ENCODE data around the gene KITLG. TPM values are rescaled to one million over a fixed set of nuclear protein-coding genes. Genes with fewer than 3 reads are reported as not detected.

KITLG gene
- total and polyA plus RNA-seq, 4 donors: 15.4 to 34.3 (median 20.2) TPM

GRCh38 chr12:88615490-88615889 lies 35.2 kb upstream of the KITLG start:
- WGBS (ENCODE audit: insufficient coverage): no CpG with 5 or more reads among the region's 1 CpG
- no peak overlapping the region for H3K4me3 ChIP-seq (ENCODE audit: low read depth, low read length)
- no peaks in the 10 kb centered on the region for H3K36me3 ChIP-seq (ENCODE audit: control insufficient read depth, insufficient read depth, low read length)
- no peaks in the 10 kb centered on the region for H3K27me3 ChIP-seq (ENCODE audit: control insufficient read depth, insufficient read depth, low read length)
- no peak overlapping the region for H3K27ac ChIP-seq (ENCODE audit: low read depth, low read length)
- H3K9me3 ChIP-seq (ENCODE audit: control insufficient read depth, insufficient read depth, low read length): no peaks in the 10 kb centered on the region
- no peaks in the 10 kb centered on the region for H3K4me1 ChIP-seq (ENCODE audit: control insufficient read depth, insufficient read depth, low read length)
- DNase-seq (ENCODE audit: low read depth in 4 of 6, low spot score in 6 of 6): no peak

- Histone ChIP-seq H3K36me3 (ENCODE audit: control insufficient read depth, insufficient read depth, low read length) (no peaks in the 10 kb centered on the region), H3K27ac (ENCODE audit: low read depth, low read length) (no peak overlapping the region), H3K9me3 (ENCODE audit: control insufficient read depth, insufficient read depth, low read length) (no peaks in the 10 kb centered on the region), H3K27me3 (ENCODE audit: control insufficient read depth, insufficient read depth, low read length) (no peaks in the 10 kb centered on the region), H3K4me3 (ENCODE audit: low read depth, low read length) (no peak overlapping the region), H3K4me1 (ENCODE audit: control insufficient read depth, insufficient read depth, low read length) (no peaks in the 10 kb centered on the region)
- DNase-seq (ENCODE audit: low read depth in 4 of 6, low spot score in 6 of 6): no peak
Observed at GRCh38 chr12:88604646-88605045, 24.4 kb upstream of the KITLG start.

DNA sequence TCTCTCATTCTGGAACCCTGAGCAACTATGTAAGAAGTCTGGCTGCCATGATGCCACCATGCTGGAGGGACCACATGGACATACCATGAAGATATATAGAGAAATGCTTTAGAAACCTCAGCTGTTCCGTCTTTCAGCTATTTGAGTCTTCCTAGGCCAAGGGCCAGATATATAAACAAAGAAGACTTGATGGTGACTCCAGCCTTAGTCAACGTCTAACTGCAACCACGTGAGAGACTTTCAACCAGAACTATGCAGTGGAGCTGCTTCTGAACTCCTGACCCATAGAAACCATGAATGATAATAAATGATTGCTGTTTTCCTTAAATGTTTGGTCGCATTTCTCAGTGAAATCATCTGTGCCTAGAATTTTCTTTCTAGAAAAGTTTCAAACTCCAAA lies 20.0 kb upstream of the KITLG start:
- Histone ChIP-seq H3K4me3 (ENCODE audit: low read depth, low read length) (no peak overlapping the region), H3K27ac (ENCODE audit: low read depth, low read length) (no peak overlapping the region), H3K9me3 (ENCODE audit: control insufficient read depth, insufficient read depth, low read length) (no peaks in the 10 kb centered on the region), H3K27me3 (ENCODE audit: control insufficient read depth, insufficient read depth, low read length) (no peaks in the 10 kb centered on the region), H3K4me1 (ENCODE audit: control insufficient read depth, insufficient read depth, low read length) (no peaks in the 10 kb centered on the region), H3K36me3 (ENCODE audit: control insufficient read depth, insufficient read depth, low read length) (no peaks in the 10 kb centered on the region)
- no peak for DNase-seq (ENCODE audit: low read depth in 4 of 6, low spot score in 6 of 6)
- WGBS (ENCODE audit: insufficient coverage): 100% methylated on average over 1 of the region's 4 CpGs

- Histone ChIP-seq H3K4me3 (ENCODE audit: low read depth, low read length) (no peak overlapping the region), H3K27ac (ENCODE audit: low read depth, low read length) (no peak overlapping the region), H3K27me3 (ENCODE audit: control insufficient read depth, insufficient read depth, low read length) (no peaks in the 10 kb centered on the region), H3K4me1 (ENCODE audit: control insufficient read depth, insufficient read depth, low read length) (no peaks in the 10 kb centered on the region), H3K9me3 (ENCODE audit: control insufficient read depth, insufficient read depth, low read length) (no peaks in the 10 kb centered on the region), H3K36me3 (ENCODE audit: control insufficient read depth, insufficient read depth, low read length) (no peaks in the 10 kb centered on the region)
- DNase-seq (ENCODE audit: low read depth in 4 of 6, low spot score in 6 of 6): no peak
Observed at GRCh38 chr12:88597365-88597764, 17.1 kb upstream of the KITLG start.

DNA sequence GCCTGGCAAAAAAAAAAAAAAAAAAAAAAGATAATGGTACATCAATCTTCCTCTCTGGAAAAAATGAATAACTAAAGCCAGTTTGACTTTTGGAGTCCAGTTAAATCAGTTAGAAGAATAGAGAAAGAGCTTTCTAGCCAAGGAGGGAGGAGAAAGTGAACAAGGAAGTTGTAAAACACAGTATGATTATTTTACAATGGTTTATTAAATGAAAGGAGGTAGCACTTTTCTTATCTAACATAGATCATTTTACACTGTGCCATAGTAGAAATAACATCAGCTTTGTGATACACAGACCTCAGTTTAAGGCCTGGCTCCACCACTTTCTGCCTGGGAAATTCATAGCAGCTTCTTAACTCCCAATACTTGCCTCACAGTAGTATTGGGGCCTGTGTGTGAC lies 15.4 kb upstream of the KITLG start:
- no peak overlapping the region for H3K4me3 ChIP-seq (ENCODE audit: low read depth, low read length)
- no peaks in the 10 kb centered on the region for H3K27me3 ChIP-seq (ENCODE audit: control insufficient read depth, insufficient read depth, low read length)
- DNase-seq (ENCODE audit: low read depth in 4 of 6, low spot score in 6 of 6): no peak

DNA sequence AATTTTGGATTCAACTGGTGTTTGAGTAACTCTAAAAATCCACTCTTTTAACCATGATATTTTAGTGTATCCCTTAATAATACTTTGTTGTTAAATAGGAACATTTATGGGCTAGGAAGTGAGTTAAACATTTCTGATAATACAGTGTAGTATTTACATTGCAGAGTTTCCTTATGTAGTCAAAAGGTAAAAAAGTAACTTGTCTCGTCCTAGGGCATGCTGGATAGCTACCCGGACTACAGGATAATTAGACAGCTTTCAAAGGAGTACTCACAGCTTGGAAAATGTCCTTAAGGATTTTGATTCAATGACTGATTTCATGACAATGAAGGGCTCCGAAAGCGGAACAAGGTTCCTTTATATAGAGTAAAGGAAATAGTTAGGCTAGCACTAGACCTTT lies 14.5 kb upstream of the KITLG start:
- no peaks in the 10 kb centered on the region for H3K27me3 ChIP-seq (ENCODE audit: control insufficient read depth, insufficient read depth, low read length)
- no peak overlapping the region for H3K4me3 ChIP-seq (ENCODE audit: low read depth, low read length)
- no peaks in the 10 kb centered on the region for H3K4me1 ChIP-seq (ENCODE audit: control insufficient read depth, insufficient read depth, low read length)
- no peak overlapping the region for H3K27ac ChIP-seq (ENCODE audit: low read depth, low read length)
- 49% methylated on average over 2 of the region's 4 CpGs for WGBS (ENCODE audit: insufficient coverage)
- H3K9me3 ChIP-seq (ENCODE audit: control insufficient read depth, insufficient read depth, low read length): no peaks in the 10 kb centered on the region
- DNase-seq (ENCODE audit: low read depth in 4 of 6, low spot score in 6 of 6): no peak
- H3K36me3 ChIP-seq (ENCODE audit: control insufficient read depth, insufficient read depth, low read length): no peaks in the 10 kb centered on the region

More for the DNA sequence above, 15.4 kb upstream of the KITLG start:
- Histone ChIP-seq H3K9me3 (ENCODE audit: control insufficient read depth, insufficient read depth, low read length) (no peaks in the 10 kb centered on the region), H3K36me3 (ENCODE audit: control insufficient read depth, insufficient read depth, low read length) (no peaks in the 10 kb centered on the region), H3K4me1 (ENCODE audit: control insufficient read depth, insufficient read depth, low read length) (no peaks in the 10 kb centered on the region), H3K27ac (ENCODE audit: low read depth, low read length) (no peak overlapping the region)

DNA sequence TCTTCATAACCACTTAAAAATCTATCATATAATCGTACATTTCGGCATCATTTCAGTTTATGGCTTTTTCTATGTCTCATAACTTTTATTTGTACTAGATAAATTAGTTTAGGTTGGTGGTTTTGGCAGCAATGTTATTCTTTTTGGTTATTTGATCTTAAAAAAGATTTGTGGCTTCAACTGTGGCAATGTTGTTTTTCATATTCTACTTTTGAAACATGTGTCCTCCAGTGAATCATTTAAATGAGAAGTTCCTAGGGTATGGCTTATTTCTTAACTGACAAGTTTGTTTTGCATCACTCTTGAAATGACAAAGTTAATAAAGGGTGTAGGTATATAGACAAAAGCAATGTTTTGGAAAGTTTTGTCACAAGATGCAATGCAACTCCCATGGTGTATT lies 11.1 kb upstream of the KITLG start:
- no CpG with 5 or more reads among the region's 2 CpGs for whole genome bisulfite sequencing (ENCODE audit: insufficient coverage)
- H3K36me3 ChIP-seq (ENCODE audit: control insufficient read depth, insufficient read depth, low read length): no peaks in the 10 kb centered on the region
- no peak overlapping the region for H3K27ac ChIP-seq (ENCODE audit: low read depth, low read length)
- H3K9me3 ChIP-seq (ENCODE audit: control insufficient read depth, insufficient read depth, low read length): peaks cover 3% of the 10 kb centered on the region
- no peaks in the 10 kb centered on the region for H3K27me3 ChIP-seq (ENCODE audit: control insufficient read depth, insufficient read depth, low read length)
- no peaks in the 10 kb centered on the region for H3K4me1 ChIP-seq (ENCODE audit: control insufficient read depth, insufficient read depth, low read length)
- DNase-seq (ENCODE audit: low read depth in 4 of 6, low spot score in 6 of 6): no peak
- no peak overlapping the region for H3K4me3 ChIP-seq (ENCODE audit: low read depth, low read length)

DNA sequence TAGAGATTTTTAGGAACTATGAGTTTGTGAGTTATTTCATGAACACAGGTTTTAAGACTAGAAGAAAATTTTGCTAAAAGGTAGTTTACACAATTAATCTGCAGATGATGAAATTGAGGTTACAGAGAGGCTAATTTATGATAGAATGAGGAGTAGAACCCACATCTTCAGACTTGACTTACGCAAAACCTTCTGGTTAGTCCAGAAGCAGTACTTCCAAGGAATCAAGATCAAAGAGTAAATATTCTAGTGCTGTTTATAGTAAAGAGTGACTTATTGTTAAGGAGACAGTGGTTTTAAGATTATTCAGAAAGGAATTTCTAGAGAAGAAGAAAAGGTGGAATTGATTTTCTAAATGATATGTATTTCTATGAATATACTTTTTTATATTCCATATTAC lies 10.6 kb upstream of the KITLG start:
- Histone ChIP-seq H3K9me3 (ENCODE audit: control insufficient read depth, insufficient read depth, low read length) (peaks cover 4% of the 10 kb centered on the region), H3K36me3 (ENCODE audit: control insufficient read depth, insufficient read depth, low read length) (no peaks in the 10 kb centered on the region), H3K4me3 (ENCODE audit: low read depth, low read length) (no peak overlapping the region), H3K27ac (ENCODE audit: low read depth, low read length) (no peak overlapping the region), H3K27me3 (ENCODE audit: control insufficient read depth, insufficient read depth, low read length) (no peaks in the 10 kb centered on the region), H3K4me1 (ENCODE audit: control insufficient read depth, insufficient read depth, low read length) (no peaks in the 10 kb centered on the region)
- no CpG with 5 or more reads among the region's 1 CpG for WGBS (ENCODE audit: insufficient coverage)
- no peak for DNase-seq (ENCODE audit: low read depth in 4 of 6, low spot score in 6 of 6)

DNA sequence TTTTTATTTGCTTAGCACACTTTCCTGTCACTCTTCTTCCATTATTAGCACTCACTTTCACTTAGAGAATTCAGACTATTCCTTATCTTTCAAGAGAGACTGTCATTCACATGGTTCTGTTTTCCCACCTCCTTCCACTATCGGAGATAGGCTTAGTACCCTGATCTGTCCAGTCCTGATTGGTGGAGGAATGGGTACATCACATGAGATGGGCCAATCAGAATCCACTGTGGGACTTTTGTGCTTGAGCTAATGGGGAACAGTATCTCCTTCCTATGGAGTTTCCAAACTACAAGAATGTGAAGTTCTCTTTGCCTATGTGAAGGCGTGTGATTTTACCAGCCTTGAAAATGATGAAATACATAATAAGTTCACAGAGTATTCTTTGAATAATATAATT lies 4.8 kb upstream of the KITLG start:
- Histone ChIP-seq H3K4me1 (ENCODE audit: control insufficient read depth, insufficient read depth, low read length) (peaks cover under 1% of the 10 kb centered on the region), H3K9me3 (ENCODE audit: control insufficient read depth, insufficient read depth, low read length) (peaks cover 4% of the 10 kb centered on the region), H3K27me3 (ENCODE audit: control insufficient read depth, insufficient read depth, low read length) (no peaks in the 10 kb centered on the region), H3K27ac (ENCODE audit: low read depth, low read length) (no peak overlapping the region), H3K36me3 (ENCODE audit: control insufficient read depth, insufficient read depth, low read length) (no peaks in the 10 kb centered on the region), H3K4me3 (ENCODE audit: low read depth, low read length) (no peak overlapping the region)
- DNase-seq (ENCODE audit: low read depth in 4 of 6, low spot score in 6 of 6): no peak
- no CpG with 5 or more reads among the region's 2 CpGs for WGBS (ENCODE audit: insufficient coverage)

GRCh38 chr12:88579601-88580050 lies 645 bp downstream of the KITLG start:
- Histone ChIP-seq H3K27ac (ENCODE audit: low read depth, low read length) (peak overlapping the region; percentile 87), H3K36me3 (ENCODE audit: control insufficient read depth, insufficient read depth, low read length) (no peaks in the 10 kb centered on the region), H3K4me1 (ENCODE audit: control insufficient read depth, insufficient read depth, low read length) (peaks cover 8% of the 10 kb centered on the region), H3K4me3 (ENCODE audit: low read depth, low read length) (peak overlapping the region; percentile 79), H3K27me3 (ENCODE audit: control insufficient read depth, insufficient read depth, low read length) (no peaks in the 10 kb centered on the region), H3K9me3 (ENCODE audit: control insufficient read depth, insufficient read depth, low read length) (no peaks in the 10 kb centered on the region)
- DNase-seq (ENCODE audit: low read depth in 4 of 6, low spot score in 6 of 6): peak in 2 of 6 donors; percentile 66 to 77
- WGBS (ENCODE audit: insufficient coverage): 0% methylated on average over 30 of the region's 30 CpGs

All from spinal cord (tissue), 10 donors.